Measurements from ENCODE around the gene CARD6.
"Not testable (repeated sequence)": the region's sequence is repeated elsewhere in the genome, so short reads cannot be mapped to it uniquely, and the experiment has no call there.

CARD6 gene, protein sequence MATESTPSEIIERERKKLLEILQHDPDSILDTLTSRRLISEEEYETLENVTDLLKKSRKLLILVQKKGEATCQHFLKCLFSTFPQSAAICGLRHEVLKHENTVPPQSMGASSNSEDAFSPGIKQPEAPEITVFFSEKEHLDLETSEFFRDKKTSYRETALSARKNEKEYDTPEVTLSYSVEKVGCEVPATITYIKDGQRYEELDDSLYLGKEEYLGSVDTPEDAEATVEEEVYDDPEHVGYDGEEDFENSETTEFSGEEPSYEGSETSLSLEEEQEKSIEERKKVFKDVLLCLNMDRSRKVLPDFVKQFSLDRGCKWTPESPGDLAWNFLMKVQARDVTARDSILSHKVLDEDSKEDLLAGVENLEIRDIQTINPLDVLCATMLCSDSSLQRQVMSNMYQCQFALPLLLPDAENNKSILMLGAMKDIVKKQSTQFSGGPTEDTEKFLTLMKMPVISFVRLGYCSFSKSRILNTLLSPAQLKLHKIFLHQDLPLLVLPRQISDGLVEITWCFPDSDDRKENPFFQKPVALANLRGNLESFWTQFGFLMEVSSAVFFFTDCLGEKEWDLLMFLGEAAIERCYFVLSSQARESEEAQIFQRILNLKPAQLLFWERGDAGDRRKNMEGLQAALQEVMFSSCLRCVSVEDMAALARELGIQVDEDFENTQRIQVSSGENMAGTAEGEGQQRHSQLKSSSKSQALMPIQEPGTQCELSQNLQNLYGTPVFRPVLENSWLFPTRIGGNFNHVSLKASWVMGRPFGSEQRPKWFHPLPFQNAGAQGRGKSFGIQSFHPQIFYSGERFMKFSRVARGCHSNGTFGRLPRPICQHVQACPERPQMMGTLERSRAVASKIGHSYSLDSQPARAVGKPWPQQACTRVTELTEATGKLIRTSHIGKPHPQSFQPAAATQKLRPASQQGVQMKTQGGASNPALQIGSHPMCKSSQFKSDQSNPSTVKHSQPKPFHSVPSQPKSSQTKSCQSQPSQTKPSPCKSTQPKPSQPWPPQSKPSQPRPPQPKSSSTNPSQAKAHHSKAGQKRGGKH

GRCh38 chr5:40841068-40841805 is at the start of gene CARD6:
Gene CARD6, plus strand, starts transcription at chr5:40841367. Its CDS starts 16 bp downstream, at chr5:40841383.
- no peak for FAIRE-seq

DNA sequence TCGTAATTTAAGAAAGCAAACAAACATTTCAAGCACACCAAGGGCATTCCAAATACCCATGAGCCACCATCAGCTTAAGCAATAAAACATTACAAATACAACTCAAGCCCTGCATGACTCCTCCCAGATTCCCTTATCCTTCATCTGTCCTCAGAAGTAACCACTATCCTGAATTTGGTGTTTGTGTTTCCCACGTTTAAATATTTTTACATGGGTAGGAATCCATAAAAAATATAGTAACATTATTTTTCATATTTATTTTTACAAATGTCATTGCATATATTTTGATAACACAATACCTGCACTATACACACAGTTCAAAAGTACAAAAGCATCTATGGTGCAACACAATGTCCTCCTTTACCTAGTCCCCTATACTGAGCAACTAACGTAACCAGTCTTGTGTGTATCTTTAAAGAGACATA is 49.4 kb upstream of the CARD6 start:
- FAIRE-seq = no peak

DNA sequence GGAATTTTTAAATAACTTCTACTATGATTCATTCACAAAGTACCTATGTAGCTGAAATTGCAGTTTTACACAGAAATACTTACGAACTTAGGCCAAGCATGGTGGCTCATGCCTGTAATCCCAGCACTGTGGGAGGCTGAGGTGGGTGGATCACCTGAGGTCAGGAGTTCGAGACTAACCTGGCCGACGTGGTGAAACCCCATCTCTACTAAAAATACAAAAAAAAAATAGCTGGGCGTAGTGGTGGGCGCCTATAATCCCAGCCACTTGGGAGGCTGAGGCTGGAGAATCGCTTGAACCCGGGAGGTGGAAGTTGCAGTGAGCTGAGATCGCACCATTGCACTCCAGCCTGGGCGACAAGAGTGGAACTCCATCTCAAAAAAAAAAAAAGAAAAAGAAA is 48.5 kb upstream of the CARD6 start:
- FAIRE-seq = not testable (repeated sequence)

DNA sequence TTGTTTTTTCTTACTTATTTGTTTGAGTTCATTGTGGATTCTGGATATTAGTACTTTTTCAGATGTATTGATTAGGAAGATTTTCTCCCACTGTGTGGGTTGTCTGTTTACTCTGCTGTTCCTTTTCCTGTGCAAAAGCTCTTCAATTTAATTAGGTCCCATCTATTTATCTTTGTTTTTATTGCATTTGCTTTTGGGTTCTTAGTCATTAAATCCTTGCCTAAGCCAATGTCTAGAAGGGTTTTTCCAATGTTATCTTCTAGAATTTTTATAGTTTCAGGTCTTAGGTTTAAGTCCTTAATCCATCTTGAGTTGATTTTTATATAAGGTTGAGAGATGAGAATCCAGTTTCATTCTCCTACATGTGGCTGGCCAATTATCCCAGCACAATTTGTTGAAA is 46.8 kb upstream of the CARD6 start:
- FAIRE-seq = not testable (repeated sequence)

DNA sequence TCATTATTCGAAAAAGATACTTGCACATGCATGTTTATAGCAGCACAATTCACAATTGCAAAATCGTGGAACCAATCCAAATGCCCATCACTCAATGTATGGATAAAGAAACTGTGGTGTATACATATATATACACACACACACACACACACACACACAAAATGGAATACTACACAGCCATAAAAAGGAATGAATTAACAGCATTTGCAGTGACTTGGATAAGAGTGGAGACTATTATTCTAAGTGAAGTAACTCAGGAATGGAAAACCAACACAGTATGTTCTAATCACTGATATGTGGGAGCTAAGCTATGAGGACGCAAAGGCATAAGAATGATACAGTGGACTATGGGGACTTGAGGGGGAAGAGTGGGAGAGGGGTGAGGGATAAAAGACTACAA is 46.3 kb upstream of the CARD6 start:
- not testable (repeated sequence) for FAIRE-seq

- FAIRE-seq = no peak
Measured at GRCh38 chr5:40796487-40796889, 44.7 kb upstream of the CARD6 start.

- no peak for FAIRE-seq
Measured at GRCh38 chr5:40797273-40798011, 43.7 kb upstream of the CARD6 start.

DNA sequence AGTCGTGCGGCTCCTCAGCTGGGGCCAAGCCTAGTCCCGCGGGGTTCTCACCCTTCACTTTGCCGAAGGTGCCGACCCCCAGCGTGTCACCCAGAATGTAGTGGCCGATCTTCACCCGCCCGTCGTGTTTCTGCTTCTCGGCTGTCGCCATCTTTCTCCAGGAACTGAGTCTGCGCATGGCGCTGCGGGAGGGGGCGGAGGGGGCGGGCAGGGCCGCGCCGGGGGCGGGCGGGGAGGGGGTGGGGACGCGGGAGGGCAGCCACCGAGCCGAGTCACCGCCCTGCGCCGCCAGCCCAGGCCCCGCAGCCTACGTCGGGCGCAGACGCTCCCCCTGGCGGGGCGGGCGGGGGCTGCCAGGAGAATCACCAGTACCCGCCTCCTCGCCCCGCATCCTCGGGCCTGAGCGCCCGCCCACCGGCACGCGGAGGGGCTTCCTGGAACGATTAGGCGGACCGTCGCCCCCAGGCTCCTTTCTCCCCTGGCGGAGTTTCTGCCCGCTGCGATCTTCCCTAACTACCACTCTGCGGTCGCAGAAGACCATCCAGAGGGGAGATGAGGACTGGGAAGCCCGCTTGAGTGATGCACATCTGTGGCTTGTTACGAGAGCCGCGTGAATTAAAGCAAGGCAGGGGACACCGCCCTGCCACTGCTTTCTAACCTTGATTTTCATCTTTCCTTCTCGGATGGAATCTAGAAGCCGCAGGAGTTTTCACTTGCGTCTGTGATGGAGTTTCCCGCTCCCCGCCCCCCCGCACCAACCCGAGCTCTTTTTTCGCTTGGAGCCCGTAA is 43.0 kb upstream of the CARD6 start, which contains the start of gene PRKAA1:
Gene PRKAA1 (minus strand): TSS at position 363 of the 789 bp plus-strand sequence. CDS start 185 bp downstream, at position 178.
- no peak for FAIRE-seq

DNA sequence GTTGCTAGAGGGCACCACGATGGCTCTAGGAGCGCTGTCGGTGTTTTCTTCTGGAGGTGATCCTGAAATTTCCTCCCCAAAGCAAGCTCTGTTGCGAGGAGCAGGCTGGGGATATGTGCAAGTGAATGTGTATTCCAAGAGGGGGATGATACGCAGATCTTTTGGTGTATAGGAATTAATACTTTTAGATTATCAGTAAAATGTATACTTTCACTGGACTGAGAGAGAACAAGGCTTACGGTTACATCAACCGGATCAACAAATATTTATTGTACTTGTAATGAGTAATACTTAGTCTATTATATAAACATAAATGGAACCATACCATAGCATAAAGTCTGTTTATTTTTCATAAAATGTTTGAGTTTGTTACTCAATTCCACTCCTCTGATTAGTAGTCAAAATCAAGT is 42.4 kb upstream of the CARD6 start:
- FAIRE-seq = no peak

DNA sequence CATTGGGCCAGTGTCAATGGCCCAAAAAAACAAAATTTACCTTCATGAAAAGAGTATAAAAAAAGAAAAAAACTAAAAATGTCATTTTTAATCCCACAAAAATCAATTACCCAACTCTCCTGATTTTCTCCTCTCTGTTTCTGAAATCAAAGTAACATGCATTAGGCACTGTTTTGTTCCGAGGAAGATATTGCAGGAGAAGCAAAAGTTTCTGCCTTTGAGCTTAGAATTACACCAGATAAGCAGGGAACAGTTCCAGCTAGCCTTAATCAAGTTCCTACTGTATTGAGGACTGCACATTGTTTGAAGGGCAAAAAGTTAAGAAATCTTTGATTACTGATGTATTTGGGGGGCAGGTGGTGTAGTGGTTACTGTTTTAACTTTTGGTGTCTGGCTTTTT is 41.9 kb upstream of the CARD6 start:
- FAIRE-seq = no peak

GRCh38 chr5:40801771-40802562 is 39.2 kb upstream of the CARD6 start:
- no peak for FAIRE-seq

- no peak for FAIRE-seq
Measured at GRCh38 chr5:40812125-40812524, 29.0 kb upstream of the CARD6 start.

DNA sequence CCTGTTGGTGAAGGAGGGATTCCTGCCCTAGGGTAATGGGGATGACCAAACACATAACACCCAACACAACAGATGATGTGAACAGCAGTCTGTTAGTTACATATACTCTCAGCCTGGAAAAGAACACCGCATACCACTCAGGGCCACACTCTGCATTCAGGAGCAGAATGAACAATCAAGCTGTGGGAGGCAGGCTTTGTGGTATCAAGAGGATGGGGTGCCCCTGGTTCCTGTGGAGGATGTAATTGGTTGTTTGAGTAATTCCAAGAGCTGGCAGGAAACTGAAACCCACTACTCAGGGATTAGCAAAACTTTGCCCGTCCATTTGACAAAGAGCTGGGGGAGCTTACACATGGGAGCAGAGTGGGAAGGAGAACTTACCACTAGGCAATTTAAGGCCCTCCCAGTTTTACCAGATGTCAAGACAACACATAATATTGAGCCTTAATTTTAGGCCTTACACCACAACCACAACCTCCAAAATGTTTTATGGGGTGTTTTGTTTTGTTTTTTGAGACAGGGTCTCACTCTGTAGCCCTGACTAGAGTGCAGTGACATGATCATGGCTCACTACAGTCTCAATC is 27.4 kb upstream of the CARD6 start:
- FAIRE-seq = no peak

GRCh38 chr5:40823459-40823858 is 17.7 kb upstream of the CARD6 start:
- no peak for FAIRE-seq

- FAIRE-seq = not testable (repeated sequence)
Measured at GRCh38 chr5:40825461-40826043, 15.6 kb upstream of the CARD6 start.

GRCh38 chr5:40826489-40827187 is 14.5 kb upstream of the CARD6 start:
- no peak for FAIRE-seq

DNA sequence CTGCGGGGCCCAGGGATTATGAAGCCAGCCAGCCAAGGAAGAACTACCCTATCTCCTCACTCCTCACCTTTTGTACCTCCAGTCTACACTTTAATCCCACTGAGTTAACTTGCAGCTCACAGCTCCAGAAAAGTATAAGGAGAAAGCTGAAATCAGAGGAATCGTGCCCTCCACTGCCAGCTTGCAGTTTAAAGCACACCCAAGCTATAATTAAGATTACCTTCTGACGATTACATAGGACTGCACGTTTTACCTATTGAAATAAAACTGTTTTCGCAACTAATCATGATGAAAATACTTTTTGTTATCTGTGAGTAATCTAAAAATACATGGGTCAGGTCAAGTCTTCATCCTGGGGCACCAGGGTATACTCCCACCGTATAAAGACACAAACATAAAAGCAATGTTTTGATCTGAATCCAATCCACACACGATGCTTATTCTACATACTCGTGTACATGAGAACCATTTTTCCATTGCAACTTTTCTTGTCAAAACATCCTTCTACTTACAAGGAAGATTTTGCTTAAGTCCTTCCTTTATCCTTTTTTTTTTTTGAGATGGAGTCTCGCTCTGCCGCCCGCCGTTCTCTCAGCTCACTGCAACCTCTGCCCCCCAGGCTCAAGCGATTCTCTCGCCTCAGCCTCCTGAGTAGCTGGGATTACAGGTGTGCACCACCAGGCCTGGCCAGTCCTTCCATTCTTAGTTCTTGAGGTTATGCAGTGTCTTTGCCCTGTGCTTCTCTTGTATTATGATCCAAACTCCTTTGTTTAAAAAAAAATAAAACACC is 13.8 kb upstream of the CARD6 start:
- FAIRE-seq = no peak
